ENCODE results near the gene DEFB118. TPM values are rescaled to one million over a fixed set of nuclear protein-coding genes. Genes with fewer than 3 reads are reported as not detected.

Gene DEFB118
- total RNA-seq, 1 donor from 2014 or later: not detected

GRCh38 chr20:31403886-31404285, 35.5 kb downstream of the DEFB118 start:
- H3K27ac Mint-ChIP-seq: no peak overlapping the region
- no peak for DNase-seq
- H3K4me1 Mint-ChIP-seq: no peaks in the 10 kb centered on the region
- no peak for ATAC-seq (ENCODE audit: low read depth)
- intact Hi-C loops (cut with micrococcal nuclease): no loop called here
- H3K9me3 Mint-ChIP-seq: no peaks in the 10 kb centered on the region
- no peaks in the 10 kb centered on the region for H3K36me3 Mint-ChIP-seq (ENCODE audit: low read depth)
- H3K4me3 Mint-ChIP-seq: no peak overlapping the region
- ChIA-PET CTCF (no interaction called here), POLR2A (no interaction called here)
- no peak for TF ChIP-seq CTCF (IDR thresholded peaks at IDR 0.05)
- peaks cover 6% of the 10 kb centered on the region for H3K27me3 Mint-ChIP-seq

GRCh38 chr20:31406115-31406514, 37.7 kb downstream of the DEFB118 start, which contains the start of gene DEFB121:
Gene DEFB121, minus strand, starts transcription at chr20:31406215. Its CDS starts 63 bp downstream, at chr20:31406152.
- peaks cover 4% of the 10 kb centered on the region for H3K27me3 Mint-ChIP-seq
- POLR2A ChIA-PET: no interaction called here
- no peaks in the 10 kb centered on the region for H3K4me1 Mint-ChIP-seq
- TF ChIP-seq CTCF (IDR thresholded peaks at IDR 0.05): no peak
- ATAC-seq (ENCODE audit: low read depth): no peak
- no peaks in the 10 kb centered on the region for H3K36me3 Mint-ChIP-seq (ENCODE audit: low read depth)
- peaks cover 2% of the 10 kb centered on the region for H3K9me3 Mint-ChIP-seq
- DNase-seq: no peak
- CTCF ChIA-PET: no interaction called here
- no peak within 1 kb of the TSS for H3K27ac Mint-ChIP-seq
- no peak within 1 kb of the TSS for H3K4me3 Mint-ChIP-seq
- intact Hi-C loops (cut with micrococcal nuclease): no loop called here

- TF ChIP-seq CTCF (IDR thresholded peaks at IDR 0.05): no peak
- DNase-seq (no peak), ATAC-seq (ENCODE audit: low read depth) (no peak)
- ChIA-PET POLR2A (no interaction called here), CTCF (no interaction called here)
- peaks cover 2% of the 10 kb centered on the region for H3K9me3 Mint-ChIP-seq
- no peaks in the 10 kb centered on the region for H3K4me1 Mint-ChIP-seq
- H3K36me3 Mint-ChIP-seq (ENCODE audit: low read depth): no peaks in the 10 kb centered on the region
- no peak overlapping the region for H3K4me3 Mint-ChIP-seq
- intact Hi-C loops (cut with micrococcal nuclease): loop anchor here (5.0 kb wide), 1 partner anchor 202 kb away; no protein-coding TSS in a partner anchor
- H3K27me3 Mint-ChIP-seq: peaks cover 4% of the 10 kb centered on the region
- no peak overlapping the region for H3K27ac Mint-ChIP-seq
Measured at GRCh38 chr20:31410011-31410410, 41.6 kb downstream of the DEFB118 start.

GRCh38 chr20:31414381-31414780, 46.0 kb downstream of the DEFB118 start:
- ChIA-PET POLR2A (interaction anchor here (0.7 kb wide), 1 partner anchor 807 kb away, joined by 12 read pairs; no protein-coding TSS in a partner anchor), CTCF (no interaction called here)
- Mint-ChIP-seq H3K9me3 (peaks cover 2% of the 10 kb centered on the region), H3K36me3 (ENCODE audit: low read depth) (no peaks in the 10 kb centered on the region), H3K27ac (no peak overlapping the region), H3K4me3 (no peak overlapping the region), H3K27me3 (peaks cover 3% of the 10 kb centered on the region), H3K4me1 (no peaks in the 10 kb centered on the region)
- TF ChIP-seq CTCF (IDR thresholded peaks at IDR 0.05): no peak
- intact Hi-C loops (cut with micrococcal nuclease): loop anchor here (5.0 kb wide), 1 partner anchor 198 kb away; no protein-coding TSS in a partner anchor
- ATAC-seq (ENCODE audit: low read depth) (no peak), DNase-seq (no peak)

GRCh38 chr20:31415653-31416052, 47.3 kb downstream of the DEFB118 start:
- no peak overlapping the region for H3K27ac Mint-ChIP-seq
- DNase-seq: no peak

More at GRCh38 chr20:31415653-31416052, 47.3 kb downstream of the DEFB118 start:
- peaks cover 3% of the 10 kb centered on the region for H3K27me3 Mint-ChIP-seq
- H3K36me3 Mint-ChIP-seq (ENCODE audit: low read depth): no peaks in the 10 kb centered on the region
- no peaks in the 10 kb centered on the region for H3K9me3 Mint-ChIP-seq
- ChIA-PET CTCF (no interaction called here), POLR2A (no interaction called here)
- no peak overlapping the region for H3K4me3 Mint-ChIP-seq
- ATAC-seq (ENCODE audit: low read depth): no peak
- TF ChIP-seq CTCF (IDR thresholded peaks at IDR 0.05): no peak
- H3K4me1 Mint-ChIP-seq: no peaks in the 10 kb centered on the region
- intact Hi-C loops (cut with micrococcal nuclease): no loop called here

Measured in activated B cell treated with CpG ODN at 0.5 μM for 24 hours (primary cell).